DMS79 (cell line): ENCODE results near the gene SIN3A.

Experiments used
- DNase-seq: peaks from one replicate; lab custom pipeline; 2025; lab: John Stamatoyannopoulos, UW

SIN3A gene

GRCh38 chr15:75371901-75372688 lies 79.4 kb downstream of the SIN3A start:
- no peak for DNase-seq

- DNase-seq = no peak
Measured at GRCh38 chr15:75371486-75371885, 80.0 kb downstream of the SIN3A start.

DNA sequence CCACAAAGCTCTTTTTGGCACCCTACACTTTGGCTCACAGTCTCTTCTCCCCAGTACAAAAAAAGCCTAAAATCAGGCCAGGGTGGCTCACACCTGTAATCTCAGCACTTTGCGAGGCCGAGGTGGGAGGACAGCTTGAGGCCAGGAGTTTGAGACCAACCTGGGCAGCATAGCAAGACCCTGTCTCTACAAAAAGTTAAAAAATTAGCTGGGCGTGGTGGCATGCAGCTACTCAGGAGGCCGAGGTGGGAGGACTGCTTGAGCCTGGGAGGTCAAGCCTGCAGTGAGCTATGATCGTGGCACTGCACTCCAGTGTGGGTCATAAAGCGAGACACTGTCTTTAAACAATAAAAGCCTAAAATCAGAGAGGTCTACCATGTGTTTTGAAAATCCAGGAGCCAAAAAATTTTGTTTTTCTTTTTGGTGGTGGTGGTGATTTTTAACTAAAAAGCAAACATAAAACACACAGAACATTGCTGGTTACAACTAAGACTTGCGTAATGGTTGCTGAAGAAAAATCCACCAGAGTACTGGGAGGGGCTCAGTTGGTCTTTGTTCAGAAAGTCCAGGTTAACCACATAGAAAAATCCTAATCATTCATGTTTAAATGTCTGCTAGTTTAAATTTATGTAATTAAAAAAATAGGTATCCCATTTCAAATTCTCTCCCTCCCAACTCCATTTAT lies 81.5 kb downstream of the SIN3A start:
- DNase-seq = no peak

- no peak for DNase-seq
Measured at GRCh38 chr15:75368689-75369239, 82.7 kb downstream of the SIN3A start.

GRCh38 chr15:75367913-75368688 lies 83.4 kb downstream of the SIN3A start, which contains the start of gene MAN2C1:
Gene MAN2C1, minus strand, starts transcription at chr15:75368607. Its CDS starts 24 bp downstream, at chr15:75368583.
- peak; percentile 67 for DNase-seq

DNA sequence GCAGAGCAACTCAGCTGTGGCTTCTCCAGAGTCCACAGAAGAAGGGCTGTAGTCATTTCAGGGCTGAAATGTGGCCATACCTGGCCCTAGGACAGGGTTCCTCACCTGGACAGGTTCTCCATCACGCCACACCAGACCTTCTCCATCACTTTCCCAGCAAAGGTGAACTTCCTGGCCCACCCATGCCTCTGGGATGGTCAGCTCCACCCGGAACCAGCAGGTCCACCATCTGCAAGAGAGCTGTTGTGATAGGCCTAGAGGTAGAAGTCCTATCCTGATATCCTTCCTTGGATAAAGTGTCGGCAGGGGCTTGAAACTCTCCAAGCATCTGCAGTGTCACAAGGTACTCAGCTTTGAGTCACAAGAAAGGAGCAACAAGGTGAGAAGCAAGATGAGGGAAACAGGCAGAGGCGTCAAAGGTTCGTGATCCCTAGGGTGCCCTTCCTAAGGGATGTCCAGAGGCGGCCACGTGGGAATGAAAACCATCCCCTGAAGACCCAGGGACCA lies 84.0 kb downstream of the SIN3A start:
- no peak for DNase-seq

DNA sequence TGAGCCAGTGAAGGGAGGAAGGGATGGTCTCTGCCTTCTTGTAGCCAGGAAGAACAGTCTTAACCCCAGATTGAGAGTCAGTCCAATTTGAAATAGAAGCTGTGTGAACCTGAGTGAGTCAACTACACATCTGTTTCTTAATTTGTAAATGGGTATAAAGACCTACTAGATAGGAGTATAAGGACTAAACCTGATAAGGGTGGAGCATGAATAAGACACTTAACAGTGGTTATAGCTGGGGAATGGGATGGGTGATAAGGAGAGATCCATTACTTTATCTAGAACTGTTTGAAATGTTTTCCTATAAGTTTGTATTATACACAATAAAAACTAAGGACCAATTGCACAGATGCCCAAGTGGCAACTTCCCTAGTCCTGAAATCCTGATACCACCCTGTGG lies 84.5 kb downstream of the SIN3A start:
- DNase-seq = no peak

DNA sequence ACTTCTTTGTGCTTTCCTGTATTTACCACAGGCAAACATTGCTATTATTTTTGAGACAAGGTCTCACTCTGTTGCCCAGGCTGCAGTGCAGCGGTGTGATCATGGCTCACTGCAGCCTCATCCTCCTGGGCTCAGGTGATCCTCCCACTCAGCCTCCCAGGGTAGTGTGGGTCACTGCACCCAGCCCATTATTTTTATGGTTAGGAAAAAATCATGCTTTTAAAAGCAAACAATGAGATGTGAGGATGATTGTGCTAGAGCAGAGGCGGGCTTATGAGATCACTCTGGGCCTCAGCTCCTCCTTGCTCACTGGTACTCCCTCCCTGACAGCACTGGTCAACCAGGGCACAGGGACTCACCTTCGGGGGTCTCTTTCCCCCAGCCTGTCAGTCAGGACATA lies 85.3 kb downstream of the SIN3A start:
- no peak for DNase-seq

- DNase-seq = no peak
Measured at GRCh38 chr15:75364881-75365280, 86.6 kb downstream of the SIN3A start.

- no peak for DNase-seq
Measured at GRCh38 chr15:75363786-75364185, 87.7 kb downstream of the SIN3A start.

DNA sequence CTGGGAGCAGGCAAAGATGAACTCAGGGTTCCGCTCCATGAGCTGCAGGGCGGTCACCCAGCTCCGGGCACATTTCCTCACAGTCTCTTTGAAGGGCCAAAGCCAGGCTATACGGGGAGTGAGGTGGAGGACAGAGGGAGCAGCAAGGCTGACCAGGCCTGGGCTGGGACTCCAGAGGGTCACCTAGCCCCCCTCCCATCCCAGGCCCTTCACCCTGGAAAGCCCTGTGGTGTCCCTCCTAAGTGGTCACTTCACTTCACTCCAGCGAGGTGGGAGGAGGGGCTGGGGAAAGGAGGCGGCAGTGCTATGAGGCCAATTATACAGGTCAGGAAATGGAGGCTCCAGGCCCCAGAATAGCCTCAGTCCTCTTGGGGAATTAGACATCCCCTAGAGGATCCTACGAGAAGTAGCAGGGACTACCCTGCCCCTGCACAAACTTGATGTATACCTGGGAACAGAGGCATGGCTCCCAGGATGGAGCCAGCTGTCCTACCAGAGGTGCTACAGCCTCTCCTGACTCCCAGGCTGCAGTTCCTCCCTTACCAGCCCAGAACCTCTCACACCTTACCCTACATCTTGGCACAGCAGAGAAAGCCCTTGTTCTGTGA lies 88.7 kb downstream of the SIN3A start:
- DNase-seq = no peak

- DNase-seq = no peak
Measured at GRCh38 chr15:75361989-75362641, 89.4 kb downstream of the SIN3A start.

DNA sequence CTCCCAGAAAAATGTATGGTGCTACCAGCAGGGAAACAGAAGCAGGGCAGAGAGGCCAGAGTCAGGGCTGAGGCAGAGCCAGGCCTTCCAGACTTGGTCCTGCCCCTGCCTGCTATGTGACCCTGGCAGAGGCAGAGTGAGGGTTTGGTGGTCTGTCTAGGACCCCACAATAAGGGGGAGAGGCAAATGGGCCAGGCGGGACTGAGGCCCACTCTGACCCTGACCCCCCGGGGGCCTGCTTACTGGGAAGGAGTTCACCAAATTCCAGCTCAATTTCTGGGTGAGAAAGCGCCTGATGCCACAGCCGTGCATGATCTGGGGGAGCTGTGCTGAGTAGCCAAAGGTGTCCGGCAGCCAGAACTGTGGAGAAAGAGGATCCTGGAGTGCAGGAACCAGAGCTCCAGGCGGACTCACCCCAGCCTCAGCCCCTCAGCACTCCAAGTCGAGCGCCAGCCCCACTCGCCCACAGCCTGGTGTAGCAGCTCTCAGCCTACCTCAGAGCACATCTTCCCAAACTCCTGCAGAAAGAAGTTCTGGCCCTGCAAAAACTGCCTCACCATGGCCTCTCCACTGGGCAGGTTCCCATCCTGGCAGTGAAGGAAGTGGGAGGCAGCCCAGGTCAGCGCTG lies 90.0 kb downstream of the SIN3A start:
- no peak for DNase-seq

DNA sequence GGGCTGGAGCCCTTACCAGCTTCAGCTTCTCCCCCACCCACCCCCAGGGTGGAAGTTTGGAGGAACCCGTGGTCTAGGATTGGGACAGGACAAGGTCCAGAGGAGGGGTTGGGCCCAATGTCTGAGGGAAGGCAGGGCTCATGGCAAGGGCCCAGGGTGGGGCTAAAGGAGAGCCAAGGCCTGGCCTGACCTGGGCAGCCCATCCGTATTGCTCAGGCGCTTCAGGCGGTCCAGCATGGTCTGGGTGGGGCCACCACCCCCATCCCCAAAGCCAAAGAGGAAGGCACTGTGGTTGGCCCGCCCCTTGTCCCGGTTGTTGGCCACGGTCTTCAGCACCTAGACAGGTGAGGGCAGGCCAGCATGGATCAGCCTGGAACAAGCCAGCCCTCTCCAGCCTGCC lies 90.6 kb downstream of the SIN3A start:
- DNase-seq = no peak

DNA sequence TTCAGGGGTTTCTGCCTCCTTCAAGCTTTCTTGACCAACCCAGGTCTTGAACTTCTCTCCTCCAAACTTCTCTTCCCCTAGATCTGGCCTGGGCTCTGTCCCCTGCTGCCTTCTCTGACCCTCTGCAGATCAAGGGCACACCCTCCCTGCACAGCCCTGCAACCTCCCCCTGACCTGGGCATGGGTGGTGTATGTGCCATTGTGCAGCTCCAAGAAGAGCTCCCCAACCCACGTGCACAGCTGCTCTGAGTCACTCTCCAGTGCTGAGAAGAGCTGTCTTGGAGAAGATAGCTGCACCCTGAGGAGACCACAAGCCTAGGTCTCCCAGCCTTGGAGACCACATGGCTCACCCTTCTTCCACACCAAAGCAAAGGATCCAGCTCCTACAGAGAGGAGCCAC lies 91.1 kb downstream of the SIN3A start:
- DNase-seq = no peak

DNA sequence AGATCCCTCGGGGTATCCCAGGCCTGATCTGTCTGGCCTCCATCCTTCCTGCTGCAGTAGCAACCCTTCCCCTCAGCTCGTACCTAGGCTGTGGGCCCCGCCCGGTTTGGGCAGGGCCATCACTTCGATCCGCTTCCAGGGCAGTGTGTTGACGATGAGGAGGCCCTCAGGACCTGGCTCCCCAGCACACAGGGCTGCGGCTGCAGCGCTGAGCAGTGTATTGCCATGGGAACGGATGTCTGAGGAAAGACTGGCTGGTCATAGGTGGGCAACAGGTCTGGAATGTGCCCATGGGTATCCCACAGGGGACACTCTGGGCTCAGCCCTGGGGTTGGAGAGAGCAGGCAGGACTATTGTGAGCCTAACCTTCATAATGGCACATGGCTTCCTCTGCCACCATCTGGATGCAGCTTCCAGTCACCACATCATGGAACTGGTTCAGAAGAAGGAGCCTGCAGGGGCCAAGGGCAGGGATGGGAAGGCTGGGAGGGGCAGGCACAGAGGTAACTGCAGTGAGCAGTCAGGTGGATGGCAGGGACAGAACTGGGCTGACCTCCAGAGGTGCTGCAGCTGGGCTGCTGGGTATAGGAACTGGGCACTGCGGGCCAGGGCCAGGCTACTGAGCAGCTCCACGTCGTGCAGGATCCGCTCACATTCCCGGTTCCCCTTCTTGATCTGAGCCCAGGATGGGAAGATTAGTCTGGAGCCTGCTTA lies 91.8 kb downstream of the SIN3A start:
- DNase-seq = no peak

GRCh38 chr15:75358771-75359536 lies 92.5 kb downstream of the SIN3A start:
- DNase-seq = no peak

GRCh38 chr15:75357976-75358673 lies 93.4 kb downstream of the SIN3A start:
- DNase-seq = no peak

DNA sequence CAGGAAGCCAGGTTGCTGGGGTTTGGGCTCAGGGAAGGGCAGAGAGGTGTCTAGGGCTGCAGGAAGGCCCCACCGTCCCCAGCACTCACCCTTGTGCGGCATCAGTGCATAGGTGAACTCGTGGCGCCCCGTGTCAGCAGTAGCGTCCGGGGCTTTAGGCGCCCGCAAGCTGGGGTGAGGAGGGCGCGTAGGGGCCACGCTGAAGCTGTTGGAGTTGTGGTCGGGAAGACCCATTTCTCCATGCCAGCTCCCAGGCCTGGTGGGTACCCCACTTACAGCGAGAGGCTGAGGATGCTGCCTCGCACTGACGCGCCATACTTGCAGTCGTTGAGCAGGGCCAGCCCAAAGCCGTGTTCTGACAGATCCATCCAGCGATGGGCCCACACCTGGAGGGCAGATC lies 95.0 kb downstream of the SIN3A start:
- DNase-seq = no peak
